HepG2 (cell line): ENCODE results near the gene IGF1. TPM values are rescaled to one million over a fixed set of nuclear protein-coding genes. Genes with fewer than 3 reads are reported as not detected.

ENCODE experiments used
- ATAC-seq: fragments of 200-7000 bp; cut with Tn5 transposase; 3 replicates; pipeline ENCODE4 v1.9.1; 2020; ENCODE audit warnings: mild to moderate bottlenecking, moderate library complexity
- BruUV-seq: library from RNA; stranded (reverse); fragments of 400-500 nt; replicated peaks from 2 replicates; lab custom pipeline; 2021; lab: Mats Ljungman, UMichigan
- CTCF ChIA-PET: fragments of 300-600 bp; formaldehyde crosslinking; extraction: SDS; loops from one replicate; lab custom pipeline; 2021; ENCODE audit warnings: low total read pairs, inconsistent platforms, low intra/inter-chr PET ratio; lab: Yijun Ruan, JAX
- POLR2A ChIA-PET: fragments of 350-600 bp; sonication (Branson Sonifier 250); formaldehyde crosslinking; loops from one replicate; lab custom pipeline; 2020; ENCODE audit warnings: antibody characterized with exemption, inconsistent platforms; lab: Yijun Ruan, JAX
- DNase-seq: peaks from one replicate; pipeline ENCODE4 v3.0.0-alpha.2; 2015; ENCODE audit warnings: low spot score
- FAIRE-seq: peaks from 3 replicates; lab custom pipeline; 2011; peaks lifted over from hg19 to GRCh38; lab: Jason Lieb, UNC
- H2AFZ ChIP-seq: one replicate; pipeline ENCODE4 v1.6.1; 2011; ENCODE audit warnings: low read length, inconsistent platforms
- H3K27ac ChIP-seq: fragments of 300-600 bp; 3 replicates; pipeline ENCODE4 v1.8.0; 2011; ENCODE audit warnings: mixed run types, mild to moderate bottlenecking, mixed read lengths, low read length, inconsistent platforms; ENCODE audit not compliant: insufficient read depth; ENCODE audit errors: extremely low read length
- H3K27me3 ChIP-seq, 2 experiments: fragments of 200-600 bp in 1 of 2; 2 replicates in 1 of 2; 3 replicates in 1 of 2; pipeline versions ENCODE4 v1.6.0 to v1.8.0; 2011; ENCODE audit warnings: low read length in 2 of 2, mild to moderate bottlenecking in 2 of 2, moderate library complexity in 2 of 2, inconsistent platforms in 1 of 2; ENCODE audit not compliant: insufficient read depth in 2 of 2, control insufficient read depth in 1 of 2
- H3K36me3 ChIP-seq, 2 experiments: fragments of 200-600 bp in 1 of 2; replicated peaks in 1 of 2; 2 replicates in 1 of 2; 3 replicates in 1 of 2; pipeline versions ENCODE4 v1.5.1 to v1.8.0; 2011; ENCODE audit warnings: low read length in 2 of 2, inconsistent platforms in 1 of 2; ENCODE audit not compliant: insufficient read depth in 2 of 2, control insufficient read depth in 1 of 2
- H3K4me1 ChIP-seq: 2 replicates; pipeline ENCODE4 v1.5.1; 2012; ENCODE audit warnings: low read length, inconsistent platforms; ENCODE audit not compliant: insufficient read depth
- H3K4me2 ChIP-seq: 2 replicates; pipeline ENCODE4 v1.6.0; 2011; ENCODE audit warnings: low read depth, low read length, inconsistent platforms
- H3K4me3 ChIP-seq, 3 experiments: fragments of 200-600 bp in 1 of 3; sonication (generic), shearing (Covaris generic) in 1 of 3; replicated peaks in 1 of 3; 2 replicates each; pipeline ENCODE4 v1.5.1; 2011 to 2016; ENCODE audit warnings: low read length in 3 of 3, inconsistent platforms in 2 of 3, low read depth in 2 of 3, mild to moderate bottlenecking in 2 of 3, control low read depth in 1 of 3, mixed read lengths in 1 of 3; ENCODE audit not compliant: insufficient read depth in 1 of 3
- H3K79me2 ChIP-seq: one replicate; pipeline ENCODE4 v1.6.1; 2011; ENCODE audit warnings: low read length, inconsistent platforms; ENCODE audit not compliant: insufficient read depth
- H3K9ac ChIP-seq: 2 replicates; pipeline ENCODE4 v1.6.0; 2011; ENCODE audit warnings: mild to moderate bottlenecking, low read depth, low read length, inconsistent platforms; ENCODE audit not compliant: insufficient read depth
- H3K9me3 ChIP-seq: 2 replicates; pipeline ENCODE4 v1.5.1; 2012; ENCODE audit warnings: mild to moderate bottlenecking, low read length
- H4K20me1 ChIP-seq: 2 replicates; pipeline ENCODE4 v1.6.0; 2011; ENCODE audit warnings: inconsistent platforms, mild to moderate bottlenecking, low read length, moderate library complexity; ENCODE audit not compliant: insufficient read depth
- ATF1 ChIP-seq: IDR thresholded peaks from 2 replicates; pipeline ENCODE4 v1.6.1; 2016; ENCODE audit warnings: mild to moderate bottlenecking, control low read depth
- FOXO1 ChIP-seq: sonication (generic); formaldehyde crosslinking; IDR thresholded peaks from 2 replicates; pipeline ENCODE4 v1.4.0; 2020; ENCODE audit warnings: missing genetic modification reagents
- KLF9 ChIP-seq: IDR thresholded peaks from 2 replicates; pipeline ENCODE4 v1.6.1; 2016; ENCODE audit warnings: low read depth
- POLR2AphosphoS5 ChIP-seq: IDR thresholded peaks from 2 replicates; pipeline ENCODE4 v1.6.1; 2012; ENCODE audit warnings: low read depth, low read length
- ZFP1 ChIP-seq: IDR thresholded peaks from 2 replicates; pipeline ENCODE4 v1.6.1; 2016
- ZNF121 ChIP-seq: sonication (generic); formaldehyde crosslinking; IDR thresholded peaks from 2 replicates; pipeline ENCODE4 v1.5.0; 2020; ENCODE audit warnings: mild to moderate bottlenecking, missing genetic modification reagents
- ZNF124 ChIP-seq: sonication (generic); formaldehyde crosslinking; IDR thresholded peaks from 2 replicates; pipeline ENCODE4 v1.4.0; 2020; ENCODE audit warnings: missing genetic modification reagents
- ZNF484 ChIP-seq: sonication (generic); formaldehyde crosslinking; IDR thresholded peaks from 2 replicates; pipeline ENCODE4 v1.5.1; 2020; ENCODE audit warnings: mild to moderate bottlenecking, low read depth, missing genetic modification reagents, borderline replicate concordance
- ZNF530 ChIP-seq: sonication (generic); formaldehyde crosslinking; IDR thresholded peaks from 2 replicates; pipeline ENCODE4 v1.5.0; 2020; ENCODE audit warnings: low read depth, mild to moderate bottlenecking, missing genetic modification reagents
- ZNF598 ChIP-seq: sonication (generic); formaldehyde crosslinking; IDR thresholded peaks from 2 replicates; pipeline ENCODE4 v1.5.1; 2020; ENCODE audit warnings: mild to moderate bottlenecking, missing genetic modification reagents, borderline replicate concordance
- ZNF773 ChIP-seq: sonication (generic); formaldehyde crosslinking; IDR thresholded peaks from 2 replicates; pipeline ENCODE4 v1.4.0; 2020; ENCODE audit warnings: missing genetic modification reagents, borderline replicate concordance
- WGBS: methylation state at CpG from one replicate; pipeline ENCODE4 v1.1.6; 2017; ENCODE audit warnings: low lambda C conversion rate; 5-methylcytosine and 5-hydroxymethylcytosine counted together
- in situ Hi-C: cut with HindIII; loops from 2 replicates; pipeline ENCODE4 v1.10.0; 2017; ENCODE audit warnings: low pct_unique_long_range_greater_than_20kb; ENCODE audit not compliant: extremely low pct_ligation_motif_present
- intact Hi-C: fragments of 100-400 bp; cut with micrococcal nuclease; formaldehyde crosslinking; loops from one replicate; pipeline ENCODE4 v1.10.0; 2022; ENCODE audit not compliant: unreplicated experiment
- polyA plus RNA-seq, 8 experiments: library from polyadenylated mRNA; depleted of rRNA in 3 of 8; stranded (reverse) in 7 of 8; unstranded in 1 of 8; fragments of >200 nt; fragmentation: Illumina TruSeq in 4 of 8; extraction: Trizol in 4 of 8; gene quantifications; 2 replicates each; pipeline versions ENCODE4 v1.2.1 to v1.2.3, GENCODE V29; 2011 to 2016; ENCODE audit warnings: low read depth in 4 of 8, missing spikeins in 1 of 8, mixed read lengths in 1 of 8; ENCODE audit not compliant: insufficient read depth in 1 of 8
- total RNA-seq, 5 experiments: library from RNA; depleted of rRNA; stranded (reverse); fragments of >200 nt; fragmentation: Illumina TruSeq; extraction: Trizol; gene quantifications; 2 replicates each; pipeline ENCODE4 v1.2.3, GENCODE V29; 2016; ENCODE audit warnings: low read depth in 1 of 5
- TF ChIP-seq, protein P1 (sequence below): sonication (generic); formaldehyde crosslinking; IDR thresholded peaks from 2 replicates; pipeline ENCODE4 v1.5.1; 2020; ENCODE audit warnings: mild to moderate bottlenecking, missing genetic modification reagents, borderline replicate concordance
- TF ChIP-seq, protein P2 (sequence below): IDR thresholded peaks from 2 replicates; pipeline ENCODE4 v1.6.1; 2012; ENCODE audit warnings: inconsistent platforms
- TF ChIP-seq, protein P3 (sequence below): sonication (generic); formaldehyde crosslinking; IDR thresholded peaks from 2 replicates; pipeline ENCODE4 v1.9.0; 2021; ENCODE audit warnings: missing genetic modification reagents, mild to moderate bottlenecking, borderline replicate concordance

Gene IGF1
- total and polyA plus RNA-seq, 2 of the 13 experiments (the other 11 are each of a cell fraction or from before 2014, with no cell fraction given): not detected

DNA sequence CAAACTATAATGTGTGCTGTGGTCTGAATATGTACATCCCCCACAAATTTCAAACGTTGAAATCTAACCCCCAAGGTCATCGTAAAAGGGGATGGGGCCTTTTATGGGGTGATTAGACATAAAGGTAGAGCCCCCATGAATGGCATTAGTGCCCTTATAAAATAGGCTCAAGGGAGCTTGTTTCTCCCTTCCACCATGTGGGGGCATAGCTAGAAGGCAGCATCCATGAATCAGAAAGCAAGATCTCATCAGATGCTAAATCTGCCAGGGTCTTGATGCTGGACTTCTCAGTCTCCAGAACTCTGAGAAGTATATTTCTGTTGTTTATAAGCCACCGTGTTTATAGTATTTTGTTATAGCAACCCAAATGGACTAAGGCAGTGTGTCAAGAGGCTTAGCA lies 33.4 kb upstream of the IGF1 start:
- H4K20me1 ChIP-seq: no peaks in the 10 kb centered on the region
- DNase-seq (no peak), ATAC-seq (no peak), FAIRE-seq (no peak)
- H3K9me3 ChIP-seq: no peaks in the 10 kb centered on the region
- H3K27ac ChIP-seq: no peak overlapping the region
- H3K4me3 ChIP-seq: no peak overlapping the region
- no peaks in the 10 kb centered on the region for H3K27me3 ChIP-seq
- H3K9ac ChIP-seq: no peak overlapping the region
- intact Hi-C loops (no loop called here), in situ Hi-C loops (no loop called here)
- no peak overlapping the region for H3K4me2 ChIP-seq
- WGBS: 10% methylated on average over 3 of the region's 3 CpGs
- H3K4me1 ChIP-seq: peaks cover 7% of the 10 kb centered on the region; the same call in 1 of the 2 replicates
- no peaks in the 10 kb centered on the region for H3K79me2 ChIP-seq
- H2AFZ ChIP-seq: no peak overlapping the region
- ChIA-PET CTCF (no interaction called here), POLR2A (no interaction called here)
- BruUV-seq: no TSS peak
- H3K36me3 ChIP-seq: no peaks in the 10 kb centered on the region
- no peak for TF ChIP-seq ZFP1
- TF ChIP-seq ZNF124 (CRISPR knock-in tag): no peak
- TF ChIP-seq, protein P1, sequence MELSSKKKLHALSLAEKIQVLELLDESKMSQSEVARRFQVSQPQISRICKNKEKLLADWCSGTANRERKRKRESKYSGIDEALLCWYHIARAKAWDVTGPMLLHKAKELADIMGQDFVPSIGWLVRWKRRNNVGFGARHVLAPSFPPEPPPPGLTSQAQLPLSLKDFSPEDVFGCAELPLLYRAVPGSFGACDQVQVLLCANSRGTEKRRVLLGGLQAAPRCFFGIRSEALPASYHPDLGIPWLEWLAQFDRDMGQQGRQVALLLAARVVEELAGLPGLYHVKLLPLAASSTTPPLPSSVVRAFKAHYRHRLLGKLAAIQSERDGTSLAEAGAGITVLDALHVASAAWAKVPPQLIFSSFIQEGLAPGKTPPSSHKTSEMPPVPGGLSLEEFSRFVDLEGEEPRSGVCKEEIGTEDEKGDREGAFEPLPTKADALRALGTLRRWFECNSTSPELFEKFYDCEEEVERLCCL (CRISPR knock-in tag): no peak
- TF ChIP-seq ATF1 (CRISPR knock-in tag): no peak
- TF ChIP-seq, protein P2, sequence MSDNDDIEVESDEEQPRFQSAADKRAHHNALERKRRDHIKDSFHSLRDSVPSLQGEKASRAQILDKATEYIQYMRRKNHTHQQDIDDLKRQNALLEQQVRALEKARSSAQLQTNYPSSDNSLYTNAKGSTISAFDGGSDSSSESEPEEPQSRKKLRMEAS: no peak
- TF ChIP-seq FOXO1: no peak
- TF ChIP-seq ZNF530 (CRISPR knock-in tag): no peak
- no peak for TF ChIP-seq ZNF484
- TF ChIP-seq, protein P3, sequence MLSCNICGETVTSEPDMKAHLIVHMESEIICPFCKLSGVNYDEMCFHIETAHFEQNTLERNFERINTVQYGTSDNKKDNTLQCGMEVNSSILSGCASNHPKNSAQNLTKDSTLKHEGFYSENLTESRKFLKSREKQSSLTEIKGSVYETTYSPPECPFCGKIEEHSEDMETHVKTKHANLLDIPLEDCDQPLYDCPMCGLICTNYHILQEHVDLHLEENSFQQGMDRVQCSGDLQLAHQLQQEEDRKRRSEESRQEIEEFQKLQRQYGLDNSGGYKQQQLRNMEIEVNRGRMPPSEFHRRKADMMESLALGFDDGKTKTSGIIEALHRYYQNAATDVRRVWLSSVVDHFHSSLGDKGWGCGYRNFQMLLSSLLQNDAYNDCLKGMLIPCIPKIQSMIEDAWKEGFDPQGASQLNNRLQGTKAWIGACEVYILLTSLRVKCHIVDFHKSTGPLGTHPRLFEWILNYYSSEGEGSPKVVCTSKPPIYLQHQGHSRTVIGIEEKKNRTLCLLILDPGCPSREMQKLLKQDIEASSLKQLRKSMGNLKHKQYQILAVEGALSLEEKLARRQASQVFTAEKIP (CRISPR knock-in tag): no peak
- no peak for TF ChIP-seq POLR2AphosphoS5
- TF ChIP-seq ZNF121 (CRISPR knock-in tag): no peak
- no peak for TF ChIP-seq KLF9
- TF ChIP-seq ZNF598 (CRISPR knock-in tag): no peak
- no peak for TF ChIP-seq ZNF773 (CRISPR knock-in tag)
